ENCODE results near the gene ZNF324. TPM values are rescaled to one million over a fixed set of nuclear protein-coding genes. Genes with fewer than 3 reads are reported as not detected.

Gene ZNF324
- total RNA-seq, 1 experiment from 2014 or later = 6.5 TPM

DNA sequence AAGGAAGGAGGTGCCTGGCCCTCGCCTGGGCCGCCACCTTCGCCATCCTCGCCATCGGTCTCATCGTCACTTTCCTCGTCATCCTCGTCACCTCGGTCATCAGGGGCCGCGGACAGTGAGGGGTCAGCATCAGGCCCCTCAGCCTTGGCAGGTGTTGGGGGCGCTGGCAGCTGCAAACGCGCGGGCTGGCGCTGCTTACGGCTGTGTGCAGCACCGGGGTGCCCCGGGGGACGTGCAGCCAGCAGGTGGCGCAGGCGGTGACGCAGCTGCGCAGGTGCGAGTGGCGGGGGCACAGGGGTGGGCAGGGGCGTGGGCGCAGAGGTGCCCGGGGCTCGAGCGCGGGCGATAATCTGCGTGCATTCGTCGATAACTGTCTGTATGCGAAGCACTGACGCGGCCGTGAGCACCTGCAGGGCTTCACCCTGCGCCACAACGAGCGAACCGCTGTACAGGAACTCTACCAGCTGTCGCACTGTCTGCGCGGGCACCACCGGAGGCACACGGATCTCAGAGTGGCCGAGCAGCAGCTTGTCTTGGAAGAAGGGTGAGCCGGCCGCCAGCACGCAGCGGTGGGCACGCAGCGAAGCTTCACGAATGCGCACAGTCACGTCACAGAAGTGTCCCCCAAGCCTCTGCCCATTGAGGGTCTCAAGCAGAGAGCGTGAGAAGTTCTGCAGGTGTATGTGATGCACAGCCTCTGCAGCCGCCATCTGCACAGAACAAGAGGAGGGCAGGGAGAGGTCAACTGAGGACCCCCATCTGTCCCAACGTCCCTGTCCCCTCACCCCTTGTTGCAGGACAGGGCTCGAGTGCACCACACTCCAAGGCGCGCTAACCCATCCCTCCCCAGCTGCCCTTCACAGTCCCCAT, 50.3 kb downstream of the ZNF324 start:
- peak overlapping the region; percentile 83 for H3K4me3 Mint-ChIP-seq (ENCODE audit: unreplicated experiment)
- DNase-seq (ENCODE audit: unreplicated experiment) = no peak
- ChIA-PET CTCF (interaction anchor here (0.5 to 5.7 kb wide), 6 partner anchors 11 to 1126 kb away, joined by 3 to 43 read pairs (median 3); partner anchors contain the start of genes CHMP2A and TRIM28), POLR2A (interaction anchor here (0.6 to 6.7 kb wide), 5 partner anchors 28 to 212 kb away, joined by 3 to 194 read pairs (median 77); partner anchors contain the start of genes CHMP2A, ERVK3-1, TRIM28 and UBE2M)
- intact Hi-C loops (cut with micrococcal nuclease) = no loop called here
- no peaks in the 10 kb centered on the region for H3K9me3 Mint-ChIP-seq (ENCODE audit: unreplicated experiment)
- peaks cover 27% of the 10 kb centered on the region for H3K4me1 Mint-ChIP-seq (ENCODE audit: insufficient read depth, unreplicated experiment)
- no peaks in the 10 kb centered on the region for H3K27me3 Mint-ChIP-seq (ENCODE audit: insufficient read depth, unreplicated experiment)
- peaks cover 44% of the 10 kb centered on the region for H3K36me3 Mint-ChIP-seq (ENCODE audit: insufficient read depth, unreplicated experiment)
- TF ChIP-seq, protein P1, sequence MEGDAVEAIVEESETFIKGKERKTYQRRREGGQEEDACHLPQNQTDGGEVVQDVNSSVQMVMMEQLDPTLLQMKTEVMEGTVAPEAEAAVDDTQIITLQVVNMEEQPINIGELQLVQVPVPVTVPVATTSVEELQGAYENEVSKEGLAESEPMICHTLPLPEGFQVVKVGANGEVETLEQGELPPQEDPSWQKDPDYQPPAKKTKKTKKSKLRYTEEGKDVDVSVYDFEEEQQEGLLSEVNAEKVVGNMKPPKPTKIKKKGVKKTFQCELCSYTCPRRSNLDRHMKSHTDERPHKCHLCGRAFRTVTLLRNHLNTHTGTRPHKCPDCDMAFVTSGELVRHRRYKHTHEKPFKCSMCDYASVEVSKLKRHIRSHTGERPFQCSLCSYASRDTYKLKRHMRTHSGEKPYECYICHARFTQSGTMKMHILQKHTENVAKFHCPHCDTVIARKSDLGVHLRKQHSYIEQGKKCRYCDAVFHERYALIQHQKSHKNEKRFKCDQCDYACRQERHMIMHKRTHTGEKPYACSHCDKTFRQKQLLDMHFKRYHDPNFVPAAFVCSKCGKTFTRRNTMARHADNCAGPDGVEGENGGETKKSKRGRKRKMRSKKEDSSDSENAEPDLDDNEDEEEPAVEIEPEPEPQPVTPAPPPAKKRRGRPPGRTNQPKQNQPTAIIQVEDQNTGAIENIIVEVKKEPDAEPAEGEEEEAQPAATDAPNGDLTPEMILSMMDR (IDR thresholded peaks at IDR 0.05; ENCODE audit: unreplicated experiment) = no peak
- H3K27ac Mint-ChIP-seq (ENCODE audit: low read depth, unreplicated experiment) = peak overlapping the region; percentile 100
- no TSS peak for BruUV-seq (replicated peaks)

DNA sequence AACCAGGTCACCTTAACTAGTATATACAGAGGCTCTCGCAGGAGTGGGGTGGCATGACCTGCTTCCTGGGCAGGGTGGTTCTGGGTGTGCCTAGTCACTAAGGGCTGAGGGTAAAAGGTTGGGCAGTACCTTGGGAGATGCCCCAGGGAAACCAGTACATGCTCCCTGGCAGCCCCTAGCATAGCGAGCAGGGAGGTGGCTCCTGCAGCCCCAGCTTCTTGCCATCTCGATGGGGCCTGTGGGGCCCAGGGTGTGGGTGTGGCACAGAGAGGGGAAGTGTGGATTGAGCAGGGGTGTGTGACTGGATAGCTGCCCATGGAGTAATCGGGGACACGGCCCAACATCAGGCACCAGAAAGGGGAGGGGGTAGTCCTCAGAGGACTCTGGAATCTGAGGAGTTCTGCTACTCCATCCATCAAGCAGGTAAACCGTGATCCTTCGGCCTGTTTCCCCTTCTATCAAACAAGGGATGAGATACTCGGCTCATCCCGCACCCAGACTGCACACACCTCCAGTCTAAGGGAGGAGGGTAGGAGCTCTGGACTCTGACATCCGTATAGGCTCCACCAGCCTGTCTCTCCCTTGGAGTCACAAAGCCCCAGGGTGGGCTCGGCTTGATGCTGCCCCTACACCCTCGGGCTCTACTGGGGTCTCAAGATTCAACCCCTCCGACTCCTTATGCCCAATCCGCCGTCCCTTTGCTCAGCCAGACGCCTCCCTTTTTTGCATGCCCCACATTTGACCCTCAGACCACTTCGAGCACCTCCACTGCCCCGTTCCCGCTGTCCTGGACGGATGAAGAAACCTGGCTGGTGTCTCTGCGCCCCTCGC, 51.6 kb downstream of the ZNF324 start:
- peaks cover 27% of the 10 kb centered on the region for H3K4me1 Mint-ChIP-seq (ENCODE audit: insufficient read depth, unreplicated experiment)
- DNase-seq (ENCODE audit: unreplicated experiment) = no peak
- peak overlapping the region; percentile 83 for H3K4me3 Mint-ChIP-seq (ENCODE audit: unreplicated experiment)
- peaks cover 35% of the 10 kb centered on the region for H3K36me3 Mint-ChIP-seq (ENCODE audit: insufficient read depth, unreplicated experiment)
- TF ChIP-seq, protein P1 (IDR thresholded peaks at IDR 0.05; ENCODE audit: unreplicated experiment) = peak; percentile 9
- peak overlapping the region; percentile 100 for H3K27ac Mint-ChIP-seq (ENCODE audit: low read depth, unreplicated experiment)
- BruUV-seq (replicated peaks) = TSS peak; percentile 8
- H3K9me3 Mint-ChIP-seq (ENCODE audit: unreplicated experiment) = no peaks in the 10 kb centered on the region
- ChIA-PET CTCF (interaction anchor here (0.6 to 5.7 kb wide), 26 partner anchors 9 to 1128 kb away, joined by 3 to 43 read pairs (median 3); partner anchors contain the start of genes CHMP2A, ERVK3-1, TRIM28 and ZNF324B), POLR2A (interaction anchor here (0.5 to 6.7 kb wide), 16 partner anchors 13 to 1182 kb away, joined by 3 to 194 read pairs (median 7); partner anchors contain the start of genes CHMP2A, ERVK3-1, TRIM28 and UBE2M)
- intact Hi-C loops (cut with micrococcal nuclease) = loop anchor here (1.0 to 2.0 kb wide), 3 partner anchors 26 to 156 kb away; partner anchors contain the start of genes CHMP2A, TRIM28 and ZNF497
- H3K27me3 Mint-ChIP-seq (ENCODE audit: insufficient read depth, unreplicated experiment) = no peaks in the 10 kb centered on the region

DNA sequence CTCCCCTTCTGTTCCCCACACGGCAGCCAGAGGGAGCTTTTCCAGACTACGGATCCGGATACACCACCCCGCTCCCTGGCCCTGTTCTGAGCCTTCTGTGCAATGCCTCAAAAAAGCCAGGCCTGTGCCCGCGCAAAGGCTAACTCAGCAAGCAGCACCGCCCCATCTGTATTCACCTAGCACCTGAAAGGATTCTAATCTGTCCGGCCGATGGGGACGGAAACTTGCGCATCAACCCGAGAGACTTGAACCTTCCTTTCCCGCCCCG, 52.1 kb downstream of the ZNF324 start:
- CTCF ChIA-PET = interaction anchor here (0.6 to 5.7 kb wide), 23 partner anchors 10 to 1063 kb away, joined by 3 to 43 read pairs (median 4); partner anchors contain the start of genes CHMP2A, TRIM28 and ZNF324B
- BruUV-seq (replicated peaks) = no TSS peak
- H3K4me3 Mint-ChIP-seq (ENCODE audit: unreplicated experiment) = peak overlapping the region; percentile 83
- H3K36me3 Mint-ChIP-seq (ENCODE audit: insufficient read depth, unreplicated experiment) = peaks cover 35% of the 10 kb centered on the region
- peak overlapping the region; percentile 100 for H3K27ac Mint-ChIP-seq (ENCODE audit: low read depth, unreplicated experiment)
- POLR2A ChIA-PET = interaction anchor here (0.5 to 6.7 kb wide), 15 partner anchors 13 to 1182 kb away, joined by 3 to 194 read pairs (median 7); partner anchors contain the start of genes CHMP2A, TRIM28, UBE2M and ZNF497
- DNase-seq (ENCODE audit: unreplicated experiment) = peak; percentile 80
- no peaks in the 10 kb centered on the region for H3K27me3 Mint-ChIP-seq (ENCODE audit: insufficient read depth, unreplicated experiment)
- H3K4me1 Mint-ChIP-seq (ENCODE audit: insufficient read depth, unreplicated experiment) = peaks cover 27% of the 10 kb centered on the region
- intact Hi-C loops (cut with micrococcal nuclease) = loop anchor here (1.0 to 2.0 kb wide), 3 partner anchors 25 to 157 kb away; partner anchors contain the start of genes CHMP2A, TRIM28 and ZNF497
- TF ChIP-seq, protein P1 (IDR thresholded peaks at IDR 0.05; ENCODE audit: unreplicated experiment) = no peak
- no peaks in the 10 kb centered on the region for H3K9me3 Mint-ChIP-seq (ENCODE audit: unreplicated experiment)

Measured in MCF 10A (cell line).